NCI-H345 (cell line): ENCODE measurements around the gene CPSF3.
A peak's percentile ranks its signal among the peaks of the same experiment; 100 is the strongest.
"Not testable (repeated sequence)": the region's sequence is repeated elsewhere in the genome, so short reads cannot be mapped to it uniquely, and the experiment has no call there.

ENCODE experiments used
- DNase-seq: peaks from one replicate; lab custom pipeline; 2025; lab: John Stamatoyannopoulos, UW

CPSF3 gene

DNA sequence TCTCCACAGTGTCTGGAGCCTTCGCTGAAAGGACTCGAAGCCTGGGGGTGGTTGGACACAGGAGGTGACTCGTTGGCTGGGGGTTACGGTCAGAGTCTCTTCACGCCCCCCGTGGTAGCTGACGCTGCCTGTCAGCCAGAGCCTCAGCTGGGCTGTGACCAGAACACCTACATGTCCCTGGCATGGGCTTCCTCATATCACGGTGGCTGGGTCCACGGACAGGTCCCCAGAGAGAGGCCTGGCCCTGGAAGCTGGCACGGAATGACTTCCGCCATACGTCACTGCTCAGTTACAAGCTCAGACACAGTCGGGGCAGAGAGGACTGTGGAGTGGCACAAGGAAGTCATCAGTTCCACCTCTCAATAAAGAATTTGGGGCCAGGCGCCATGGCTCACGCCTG is 28.6 kb upstream of the CPSF3 start:
- no peak for DNase-seq

DNA sequence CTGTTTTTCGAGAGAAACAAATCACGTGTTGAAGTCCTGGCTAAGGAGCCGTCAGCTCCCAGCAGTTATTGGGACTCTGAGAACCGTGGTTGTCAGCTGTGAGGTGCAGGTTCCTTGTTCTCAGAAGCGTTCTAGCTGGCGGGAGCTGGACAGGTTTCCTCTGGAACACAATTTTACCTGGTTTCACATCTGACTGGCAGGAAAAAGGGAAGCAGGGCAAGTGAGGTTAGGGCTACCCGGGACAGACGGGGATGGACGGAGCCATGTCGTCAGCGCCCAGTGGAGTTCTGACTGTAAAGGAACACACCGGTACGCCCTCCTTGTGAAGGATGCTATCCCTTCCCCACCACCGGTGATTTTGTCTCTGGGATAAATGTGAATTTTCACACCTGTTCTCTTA is 26.3 kb upstream of the CPSF3 start:
- DNase-seq: no peak

DNA sequence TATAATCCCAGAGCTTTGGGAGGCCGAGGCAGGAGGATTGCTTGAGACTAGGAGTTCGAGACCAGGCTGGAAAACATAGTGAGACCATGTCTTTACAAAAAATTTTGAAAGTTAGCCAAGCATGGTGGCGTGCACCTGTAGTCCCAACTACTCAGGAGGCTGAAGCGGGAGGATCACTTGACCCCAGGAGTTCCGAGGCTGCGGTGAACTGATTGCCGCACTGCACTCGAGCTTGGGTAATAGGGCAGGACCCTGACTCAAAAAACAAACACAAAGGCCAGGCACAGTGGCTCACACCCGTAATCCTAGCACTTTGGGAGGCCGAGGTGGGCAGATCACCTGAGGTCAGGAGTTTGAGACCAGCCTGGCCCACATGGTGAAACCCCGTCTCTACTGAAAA is 25.2 kb upstream of the CPSF3 start:
- not testable (repeated sequence) for DNase-seq

DNA sequence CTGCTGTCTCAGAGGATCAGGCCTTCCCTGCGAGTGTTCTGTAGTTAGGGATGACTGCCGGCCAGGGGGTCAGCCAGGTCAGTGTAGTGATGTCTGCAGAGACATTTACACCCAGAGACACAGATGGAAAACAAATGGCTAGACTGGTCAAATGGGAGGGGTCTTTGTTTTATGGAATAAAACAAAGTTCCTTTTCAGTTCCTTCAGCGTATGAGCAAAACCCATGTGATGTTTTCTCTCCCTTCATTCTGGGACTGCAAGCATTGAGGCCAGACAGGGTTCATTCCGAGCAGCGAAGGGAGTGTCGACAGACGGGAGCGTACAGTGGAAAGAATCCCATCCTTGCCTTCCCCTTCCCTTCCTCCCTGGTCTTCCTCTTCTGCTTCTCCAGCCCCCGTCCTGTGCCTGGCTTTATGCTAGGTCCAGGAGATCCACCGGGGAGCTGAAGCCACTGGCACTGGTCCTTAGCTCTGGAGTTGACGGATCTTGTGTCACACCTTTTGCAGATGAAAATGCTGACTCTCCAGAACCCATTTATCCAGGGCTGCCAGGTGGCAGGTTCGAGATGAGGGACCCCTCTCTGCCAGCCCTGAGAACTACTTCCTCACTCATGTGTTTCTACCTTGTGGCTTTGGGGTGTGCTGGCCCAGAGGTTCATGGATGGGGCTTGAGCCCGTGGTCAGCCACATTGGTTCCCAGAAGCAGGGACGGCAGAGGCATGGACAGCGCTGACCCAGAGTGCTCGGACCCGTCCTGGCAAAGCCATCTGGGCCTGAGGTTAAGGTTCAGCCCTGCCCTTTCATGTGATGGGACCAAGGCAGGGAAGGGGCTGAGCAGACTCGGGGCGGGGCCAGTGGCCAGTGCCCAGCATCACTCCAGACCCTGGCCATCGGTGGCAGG is 24.3 kb upstream of the CPSF3 start:
- DNase-seq: no peak

DNA sequence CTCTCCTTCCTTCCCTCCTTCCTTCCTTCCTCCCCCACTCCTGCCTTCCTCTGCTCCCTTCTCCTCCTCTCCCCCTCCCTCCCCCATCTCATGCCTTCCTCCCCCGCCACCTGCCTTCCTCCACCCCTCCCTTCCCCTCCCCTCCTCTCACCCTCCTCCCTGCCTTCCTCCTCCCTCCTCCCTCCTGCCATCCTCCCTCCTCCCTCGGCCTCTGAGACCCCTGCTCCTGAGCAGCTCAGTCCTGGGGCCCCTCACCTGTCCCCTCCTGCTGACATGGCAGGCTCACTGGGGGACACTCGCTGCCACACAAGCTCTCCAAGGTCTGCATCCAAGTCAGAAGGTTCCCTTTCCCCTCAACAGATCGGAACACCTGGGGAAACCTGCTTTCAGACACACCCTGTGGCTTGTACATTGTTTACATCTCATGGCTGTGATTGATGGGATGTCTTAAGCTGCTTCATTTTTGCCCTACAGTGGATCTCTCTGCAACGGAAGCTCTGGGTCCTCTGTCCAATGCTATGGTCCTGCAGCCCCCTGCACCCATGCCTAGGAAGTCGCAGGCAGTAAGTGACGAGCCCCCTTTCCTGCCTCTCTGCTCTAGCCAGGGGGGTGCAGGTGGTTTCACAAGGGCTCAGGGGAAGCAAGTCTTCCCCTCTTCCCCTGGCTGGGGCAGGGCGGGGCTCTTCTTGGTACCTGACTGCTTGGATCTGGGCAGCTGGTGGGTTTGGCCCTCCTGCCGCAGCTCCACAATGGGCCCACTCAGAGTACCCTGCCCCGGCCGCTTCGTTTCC is 23.0 kb upstream of the CPSF3 start:
- no peak for DNase-seq

DNA sequence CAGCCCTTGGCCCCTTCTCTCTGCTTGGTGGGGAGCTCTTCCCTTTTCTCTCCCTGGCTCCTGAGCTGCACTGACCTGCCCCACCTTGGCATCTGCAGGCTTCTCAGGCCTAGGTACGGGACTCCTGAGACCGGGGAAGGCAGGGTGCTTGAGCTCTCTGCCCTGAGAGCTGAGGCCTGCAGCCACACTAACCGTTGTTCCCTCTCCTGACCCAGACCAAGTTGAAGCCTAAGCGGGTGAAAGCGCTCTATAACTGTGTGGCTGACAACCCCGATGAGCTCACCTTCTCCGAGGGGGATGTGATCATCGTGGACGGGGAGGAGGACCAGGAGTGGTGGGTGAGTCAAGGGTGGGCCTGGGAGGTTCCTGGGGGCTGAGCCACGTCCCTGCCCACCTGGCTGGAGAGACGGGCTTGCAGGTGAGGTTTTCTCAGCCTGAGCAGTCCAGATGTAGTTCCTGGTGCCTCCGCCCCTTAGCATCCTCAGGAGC is 22.4 kb upstream of the CPSF3 start:
- DNase-seq: no peak

DNA sequence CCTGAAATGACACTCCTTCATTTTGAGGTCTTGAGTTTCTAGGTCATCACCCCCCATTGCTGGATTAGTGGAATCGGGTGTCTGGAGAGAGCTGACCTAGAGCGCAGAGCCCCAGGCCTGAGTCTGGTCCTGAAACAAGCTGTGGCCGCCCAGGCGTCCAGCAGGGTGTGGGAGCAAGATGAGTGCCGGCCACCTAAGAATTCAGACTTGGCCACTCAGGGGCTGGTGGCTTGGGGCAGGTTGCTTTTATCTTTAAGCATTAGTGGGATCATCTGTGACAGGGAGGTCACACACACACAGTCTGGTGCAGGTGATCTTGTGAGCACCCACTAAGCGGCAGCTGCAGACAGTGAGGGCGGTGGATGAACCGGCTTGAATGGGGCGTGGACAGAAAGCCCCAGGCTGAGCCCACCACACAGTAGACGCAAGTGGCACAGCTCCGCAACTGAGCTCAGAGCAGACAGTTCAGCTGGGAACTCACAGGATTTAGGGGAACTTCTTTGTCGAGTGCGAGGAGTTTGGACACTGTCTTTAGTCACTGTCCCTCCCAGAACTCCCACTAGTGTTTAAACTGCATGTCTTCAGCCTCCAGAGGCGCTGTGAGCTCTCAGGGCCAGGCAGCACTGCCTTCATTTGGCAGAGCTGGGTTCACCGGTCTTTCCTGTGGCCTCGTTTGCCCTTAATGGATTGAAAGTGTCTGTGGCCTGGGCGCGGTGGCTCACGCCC is 21.6 kb upstream of the CPSF3 start:
- DNase-seq: no peak

DNA sequence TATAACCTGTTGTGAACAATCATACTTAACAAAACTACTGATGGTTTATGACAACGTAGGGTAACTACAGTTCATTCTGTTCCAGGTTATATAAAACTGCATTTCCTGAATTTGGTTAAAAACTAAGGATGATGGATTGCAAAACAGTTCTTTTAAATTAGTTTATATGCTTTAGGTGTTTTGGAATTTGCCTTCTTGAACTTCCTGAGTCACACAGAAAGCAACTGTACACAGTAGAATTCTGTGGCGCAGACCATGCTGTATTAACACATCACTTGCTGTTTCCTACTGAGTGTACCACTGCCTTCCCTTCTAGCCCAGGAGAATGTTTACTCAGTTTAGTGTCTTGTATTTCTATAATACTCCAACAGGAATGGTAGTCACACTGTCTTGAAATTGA is 19.5 kb upstream of the CPSF3 start:
- DNase-seq: no peak

DNA sequence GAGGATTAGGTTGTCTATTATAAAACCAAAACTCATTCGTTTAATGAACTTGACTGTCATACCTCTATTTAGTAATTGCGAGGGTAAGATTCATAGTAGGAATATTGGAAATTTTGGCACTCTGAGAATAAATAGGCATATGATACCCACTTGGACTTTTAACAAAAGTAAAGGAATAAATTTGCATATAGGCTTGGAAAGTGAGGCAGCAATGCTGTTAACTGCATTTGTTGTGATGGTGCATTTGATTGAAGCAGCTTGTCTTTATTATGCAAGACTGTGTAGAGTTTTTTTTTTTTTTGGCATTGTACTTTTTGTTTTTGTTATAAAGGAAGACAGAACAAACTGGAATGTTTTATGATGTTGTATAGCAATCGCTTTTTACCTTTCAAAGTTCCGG is 19.0 kb upstream of the CPSF3 start:
- DNase-seq: no peak

DNA sequence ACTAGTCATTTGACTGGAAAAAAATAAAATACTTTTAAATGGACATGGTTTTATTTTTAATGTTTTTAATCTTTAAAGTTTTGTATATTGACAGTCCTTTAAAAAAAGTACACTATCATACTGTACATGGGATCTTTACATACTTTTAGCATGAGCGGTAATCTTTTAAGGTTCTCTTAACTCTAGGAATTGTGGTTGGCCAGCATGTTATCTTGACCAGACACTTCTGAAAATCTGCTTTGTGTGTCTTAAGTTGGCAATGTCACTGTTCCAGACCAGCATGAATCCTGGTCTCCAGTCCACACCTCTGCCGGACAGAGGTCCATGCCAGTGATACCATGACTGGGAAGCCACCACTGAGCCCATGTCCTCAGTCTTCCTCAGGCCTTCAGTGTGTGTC is 17.8 kb upstream of the CPSF3 start:
- no peak for DNase-seq

DNA sequence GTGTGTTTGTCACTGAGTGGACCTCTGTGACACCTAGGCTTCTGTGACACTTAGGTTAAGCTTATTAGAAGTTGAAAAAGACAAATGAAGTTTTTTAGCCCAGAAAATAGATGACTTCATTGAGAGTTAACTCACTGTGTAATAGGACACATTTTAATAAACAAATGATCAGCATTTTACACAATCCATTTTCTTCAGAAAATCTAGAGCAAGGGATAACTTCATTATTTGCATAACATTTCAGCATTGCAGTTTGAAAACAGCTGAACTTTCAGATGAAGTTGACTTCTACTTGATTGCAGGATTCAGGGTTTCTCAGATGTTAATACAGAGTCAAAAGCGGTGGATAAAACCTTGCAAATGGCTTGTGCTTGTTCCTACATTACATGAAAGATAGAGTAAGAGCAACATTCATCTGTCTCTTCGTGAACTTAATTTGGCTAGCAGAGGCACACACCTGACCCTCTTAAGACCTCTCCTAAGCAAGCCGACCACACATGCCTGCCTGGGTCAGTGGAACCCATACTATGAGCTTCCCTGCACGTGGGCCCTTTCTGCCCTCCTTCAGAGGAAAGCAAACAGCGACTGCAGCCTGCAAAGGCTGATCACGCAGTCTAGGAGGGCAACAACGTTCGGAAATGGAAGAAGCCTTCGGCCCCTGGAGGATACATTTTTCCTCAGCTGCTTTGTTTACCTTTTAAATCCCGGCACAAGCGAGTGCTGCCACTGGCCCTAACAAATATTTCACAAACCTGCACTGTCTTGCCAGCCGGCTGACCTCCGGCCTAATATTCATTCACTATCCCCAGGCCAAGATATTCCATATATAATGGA is 16.7 kb upstream of the CPSF3 start:
- DNase-seq: no peak

DNA sequence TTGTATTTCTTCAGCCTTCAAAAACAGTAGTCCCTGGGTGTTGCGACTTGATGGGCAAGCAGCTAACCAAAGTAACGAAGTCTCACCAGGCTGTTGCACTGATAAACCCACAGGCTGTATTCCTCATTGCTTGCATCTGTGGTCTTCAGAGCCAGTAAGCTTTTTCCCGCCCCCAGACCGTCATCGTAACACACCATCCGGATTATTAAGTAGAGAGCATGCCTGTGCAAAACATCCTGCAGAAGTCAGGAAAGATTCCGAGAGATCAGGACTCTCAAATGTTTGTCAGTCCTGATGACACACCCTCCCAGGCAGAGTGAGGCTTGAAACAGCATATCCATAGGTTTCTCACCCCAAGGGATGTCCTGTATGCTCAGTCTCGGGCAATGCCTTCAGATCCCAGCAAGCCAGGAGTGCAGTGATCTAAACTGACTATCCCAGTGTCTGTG is 16.1 kb upstream of the CPSF3 start:
- DNase-seq: no peak

DNA sequence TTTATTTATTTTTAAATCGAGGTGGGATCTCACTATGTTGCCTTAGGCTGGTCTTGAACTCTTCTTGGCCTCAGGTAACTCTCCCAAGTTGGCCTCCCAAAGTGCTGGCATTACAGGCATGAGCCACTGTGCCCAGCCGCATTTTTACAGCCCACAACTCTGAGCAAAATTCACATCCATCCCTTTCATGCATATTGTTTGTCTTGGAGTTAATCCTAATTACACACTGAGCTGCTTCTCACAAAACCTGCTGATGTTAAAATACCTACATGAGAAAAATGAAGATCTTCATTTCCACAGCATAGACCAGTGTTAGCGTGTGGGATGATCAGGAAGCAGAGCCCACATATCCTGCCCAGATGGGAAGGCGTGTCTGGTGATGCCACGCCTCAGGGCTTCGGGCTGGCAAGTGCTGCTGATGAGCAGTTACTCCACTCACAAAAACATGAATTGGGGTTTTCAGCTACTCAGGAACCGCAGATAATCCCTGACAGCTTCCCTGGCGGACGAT is 14.8 kb upstream of the CPSF3 start:
- no peak for DNase-seq

DNA sequence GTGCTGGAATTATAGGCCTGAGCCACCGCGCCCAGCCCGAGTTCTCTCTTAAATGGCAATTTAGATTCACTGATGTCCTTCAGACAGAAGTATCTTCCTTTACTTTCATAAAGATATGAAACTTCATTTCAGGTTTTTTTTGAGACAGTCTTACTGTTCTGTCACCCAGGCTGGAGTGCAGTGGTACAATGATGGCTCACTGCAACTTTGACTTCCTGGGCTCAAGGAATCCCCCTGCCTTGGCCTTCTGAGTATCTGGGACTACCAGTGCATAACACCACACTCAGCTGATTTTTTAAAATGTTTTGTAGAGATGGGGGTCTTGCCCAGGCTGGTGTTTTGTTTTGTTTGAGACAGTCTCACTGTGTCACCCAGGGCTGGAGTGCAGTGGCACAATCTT is 13.3 kb upstream of the CPSF3 start:
- no peak for DNase-seq

DNA sequence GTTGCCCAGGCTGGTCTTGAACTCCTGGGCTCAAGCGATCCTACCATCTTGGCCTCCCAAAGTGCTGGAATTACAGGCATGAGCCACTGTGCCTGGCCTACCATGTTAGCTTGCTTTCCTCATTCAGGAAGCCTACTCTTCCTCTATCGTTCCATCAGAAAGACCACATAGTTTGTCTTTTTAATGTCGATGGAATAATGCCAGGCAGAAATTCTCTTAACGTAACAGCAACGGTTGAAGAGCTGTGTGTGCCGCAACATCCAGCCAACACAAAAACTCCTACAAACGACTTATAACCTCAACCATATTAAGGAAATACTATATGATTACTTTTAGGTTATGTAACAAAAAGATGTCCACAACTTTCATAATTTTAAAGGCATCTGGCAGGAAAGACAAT is 10.7 kb upstream of the CPSF3 start:
- no peak for DNase-seq

DNA sequence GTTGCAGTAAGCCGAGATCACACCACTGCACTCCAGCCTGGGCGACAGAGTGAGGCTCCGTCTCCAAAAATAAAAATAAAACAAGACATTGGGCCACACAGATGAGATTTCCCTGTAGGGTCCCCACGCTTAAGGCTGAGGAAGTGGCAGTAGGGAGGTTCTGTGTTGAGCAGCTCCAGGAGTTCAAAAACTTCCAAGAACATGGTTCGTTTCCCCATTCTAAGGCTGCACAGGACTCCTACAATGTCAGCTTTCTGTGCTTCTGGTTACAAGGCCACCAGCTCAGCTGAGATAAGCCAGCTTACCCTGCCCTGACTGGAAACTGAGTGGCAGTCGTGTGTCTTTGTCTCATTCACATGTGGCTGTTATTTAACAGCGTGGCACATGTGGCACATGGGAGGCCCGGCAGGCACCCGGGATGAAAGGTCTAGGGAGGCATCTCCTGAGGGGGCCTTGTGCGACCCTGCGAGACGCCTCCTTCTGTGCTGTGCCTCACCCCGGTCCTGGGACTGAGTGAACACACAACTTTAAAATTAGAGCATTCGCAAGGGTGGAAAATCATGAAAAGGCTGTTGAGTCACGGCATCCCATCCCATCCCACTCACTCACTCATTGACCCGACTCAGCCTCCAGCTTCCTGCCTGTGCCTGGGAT is 7.8 kb upstream of the CPSF3 start:
- no peak for DNase-seq

DNA sequence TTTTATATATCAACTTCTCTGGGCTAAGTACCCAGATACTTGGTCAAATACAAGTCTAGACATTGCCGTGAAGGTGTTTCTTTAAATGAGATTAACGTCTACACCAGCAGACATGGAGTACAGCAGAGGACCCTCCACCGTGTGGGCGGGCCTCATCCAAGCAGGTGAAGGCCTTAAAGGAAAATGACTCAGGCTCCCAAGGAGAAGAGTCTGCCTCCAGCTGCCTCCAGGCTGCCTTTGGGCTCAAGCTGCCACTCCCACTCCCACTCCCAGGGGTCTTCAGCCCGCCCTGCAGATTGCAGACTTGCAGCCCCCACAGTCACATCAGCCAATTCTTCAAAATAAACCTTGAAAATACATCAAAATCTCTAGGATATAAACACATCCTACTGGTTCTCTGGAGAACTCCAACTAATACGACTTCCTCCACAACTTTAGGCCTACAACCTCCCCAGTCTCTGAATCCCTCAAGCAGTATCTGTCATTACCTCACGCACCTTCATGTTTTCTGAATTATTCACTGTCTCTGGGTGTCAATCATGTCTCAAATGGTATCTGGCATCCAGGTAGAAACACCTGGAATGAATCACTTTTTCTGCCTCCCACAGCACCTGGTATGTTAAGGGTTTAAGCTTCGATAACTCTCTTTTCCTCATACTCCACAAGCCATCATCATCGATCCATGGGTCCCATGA is 7.0 kb upstream of the CPSF3 start:
- DNase-seq: no peak

DNA sequence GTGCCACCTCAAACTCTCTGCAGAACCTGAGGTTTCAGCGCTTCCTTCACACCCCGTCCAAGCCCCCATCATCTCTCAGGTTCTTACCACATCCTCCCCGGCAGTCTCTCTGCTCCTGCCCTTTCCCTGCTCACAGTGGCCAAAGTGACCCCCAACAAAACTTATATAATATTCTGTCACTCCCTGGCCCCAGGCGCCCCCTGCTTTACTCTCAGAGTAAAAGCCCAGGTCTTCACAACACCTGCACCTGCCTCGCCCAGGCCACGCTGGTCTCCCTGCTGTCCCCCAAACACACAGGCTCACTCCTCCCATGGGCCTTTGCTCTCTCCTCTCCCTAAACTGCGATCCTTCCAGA is 6.5 kb upstream of the CPSF3 start:
- no peak for DNase-seq

DNA sequence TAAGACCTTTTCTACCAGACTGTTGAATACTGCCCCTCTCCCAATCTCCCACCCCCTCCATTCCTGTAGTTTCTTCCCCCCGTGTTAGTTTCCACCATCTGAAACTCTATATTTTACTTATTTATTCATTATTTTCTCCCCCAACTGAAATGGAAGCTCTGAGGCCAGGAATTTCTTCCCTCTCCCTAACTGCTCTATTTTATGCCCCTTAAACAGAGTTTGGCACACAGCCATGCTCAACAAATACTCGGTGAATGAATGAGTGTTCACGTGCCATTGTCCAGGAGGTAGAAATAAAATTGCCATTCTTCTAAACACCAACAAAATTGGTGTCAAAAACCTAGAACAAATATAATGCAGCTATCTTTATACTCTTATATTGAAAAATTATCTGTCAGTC is 5.7 kb upstream of the CPSF3 start:
- peak; percentile 65 for DNase-seq

DNA sequence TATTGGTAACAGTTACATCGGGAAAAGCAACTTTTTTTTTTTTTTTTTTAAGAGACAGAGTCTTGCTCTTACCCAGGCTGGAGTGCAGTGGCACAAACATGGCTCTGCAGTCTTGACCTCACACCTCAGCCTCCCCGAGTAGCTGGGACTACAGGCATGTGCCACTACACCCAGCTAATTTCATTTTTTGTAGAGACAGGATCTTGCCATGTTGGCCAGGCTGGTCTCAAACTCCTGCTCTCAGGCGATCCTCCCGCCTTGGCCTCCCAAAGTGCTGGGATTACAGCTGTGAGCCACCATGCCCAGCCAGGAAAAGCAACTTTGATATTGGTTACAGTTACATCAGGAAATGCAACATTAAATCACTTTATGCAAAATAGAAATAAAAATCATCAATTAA is 4.7 kb upstream of the CPSF3 start:
- DNase-seq: no peak
